GM18907 (cell line): ENCODE data around the gene LBX2.

Experiments used
- ATAC-seq: cut with Tn5 transposase; IDR thresholded peaks from one replicate; pipeline ENCODE4 v1.9.1; 2021; ENCODE audit warnings: mild to moderate bottlenecking, moderate library complexity; ENCODE audit not compliant: unreplicated experiment

The LBX2 gene

DNA sequence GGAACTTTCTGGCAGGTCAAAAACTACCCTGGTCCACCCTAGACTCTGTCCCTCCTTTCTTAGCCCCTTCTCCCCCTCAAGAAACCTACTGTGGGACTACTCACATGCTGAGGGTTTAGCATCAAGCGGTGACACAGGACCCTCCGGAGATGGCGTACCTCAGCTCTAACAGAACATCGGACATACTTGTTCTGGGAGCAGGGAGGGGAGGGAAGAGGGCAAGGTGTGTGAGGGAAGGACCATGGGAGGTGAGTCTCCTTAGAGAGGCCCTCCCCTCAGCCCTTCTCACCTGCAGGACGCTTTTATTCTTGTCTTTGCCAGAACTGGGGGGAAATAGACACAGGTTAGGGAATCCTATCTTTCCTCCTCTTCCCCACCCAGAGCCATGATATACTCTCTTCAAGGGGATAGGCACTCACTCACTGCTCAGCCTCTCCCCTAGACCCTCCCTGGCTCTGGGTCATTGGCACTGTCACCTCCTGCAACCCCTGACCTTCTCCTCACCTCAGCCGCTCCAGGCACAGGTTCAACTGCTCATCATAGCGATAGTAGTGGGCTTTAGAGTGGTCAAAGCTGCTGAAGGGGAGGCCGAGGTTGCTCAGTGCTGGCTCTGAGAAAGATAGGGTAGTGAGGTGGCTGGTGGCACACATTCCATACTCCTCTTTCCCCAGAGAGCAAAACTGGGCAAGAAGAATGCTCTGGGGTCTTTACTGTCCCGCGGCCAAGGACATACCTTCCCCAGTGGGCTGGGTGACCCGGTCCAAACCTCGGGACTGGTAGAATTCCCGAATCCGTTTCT lies 6.2 kb upstream of the LBX2 start:
- ATAC-seq: no peak

DNA sequence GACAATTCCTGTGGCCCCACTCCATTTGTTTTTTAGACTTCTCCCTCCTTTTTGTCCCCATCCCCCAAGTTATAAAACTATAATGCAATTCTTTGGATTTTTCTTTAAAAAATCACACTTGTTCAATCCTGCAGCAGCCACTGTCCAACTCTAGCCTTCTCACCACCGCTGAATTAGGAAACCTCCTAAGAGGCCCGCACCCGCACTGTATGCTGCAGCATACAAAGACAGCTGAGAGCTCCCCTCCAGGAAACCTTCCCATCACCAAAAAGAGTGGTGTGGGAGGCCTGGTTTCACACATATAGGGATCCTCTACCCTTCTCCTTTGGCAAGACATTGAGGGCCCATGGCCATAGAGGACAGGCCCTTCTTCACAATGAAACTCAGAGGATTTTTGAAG lies 5.2 kb upstream of the LBX2 start:
- no peak for ATAC-seq

DNA sequence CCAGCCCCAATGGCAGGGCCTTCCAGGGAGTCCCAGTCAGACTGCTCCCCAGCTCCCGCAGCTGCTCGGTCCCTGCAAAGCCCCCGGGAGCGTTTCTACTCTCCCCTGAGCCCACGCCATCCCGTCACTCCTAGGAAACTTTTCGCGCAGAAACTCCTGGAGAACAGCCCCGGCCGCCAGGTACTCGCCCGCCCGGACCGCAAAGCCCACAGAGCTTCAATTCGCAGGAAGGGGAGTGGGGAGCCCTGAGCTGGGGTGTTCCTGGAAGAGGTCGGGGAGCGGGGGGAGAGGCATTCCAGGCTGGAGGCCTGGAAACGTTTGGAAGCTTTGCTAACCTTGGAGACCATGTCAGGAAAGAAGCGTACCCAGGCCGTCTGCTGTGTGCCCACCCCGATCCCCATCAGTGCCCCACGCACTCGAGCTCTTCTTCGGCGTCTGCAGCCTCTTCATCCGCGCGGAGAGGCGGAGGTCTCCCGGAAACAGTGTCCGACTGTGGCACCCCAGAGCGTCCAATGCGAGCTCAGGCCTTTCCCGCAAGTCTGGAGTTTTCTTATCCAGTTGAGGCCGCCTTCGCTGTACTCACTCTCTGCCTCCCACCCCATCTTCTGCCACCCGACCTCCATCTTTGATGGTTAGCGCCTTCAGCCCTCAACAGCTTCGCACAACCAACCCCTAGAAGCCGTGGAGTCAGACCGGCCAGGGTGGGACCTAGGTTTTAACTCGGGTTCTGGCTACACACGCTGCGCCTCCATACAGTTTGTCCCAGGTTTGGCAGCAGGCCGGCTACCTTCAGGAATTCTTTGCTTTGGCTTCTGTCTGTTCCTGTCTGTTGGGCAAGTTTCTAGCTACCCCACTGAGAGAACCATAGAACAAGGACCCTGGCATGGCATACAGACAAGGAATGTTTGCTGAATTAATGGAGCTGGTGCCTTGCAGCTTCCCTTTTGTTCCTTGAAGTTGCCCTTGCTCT lies 4.4 kb upstream of the LBX2 start:
- no peak for ATAC-seq

DNA sequence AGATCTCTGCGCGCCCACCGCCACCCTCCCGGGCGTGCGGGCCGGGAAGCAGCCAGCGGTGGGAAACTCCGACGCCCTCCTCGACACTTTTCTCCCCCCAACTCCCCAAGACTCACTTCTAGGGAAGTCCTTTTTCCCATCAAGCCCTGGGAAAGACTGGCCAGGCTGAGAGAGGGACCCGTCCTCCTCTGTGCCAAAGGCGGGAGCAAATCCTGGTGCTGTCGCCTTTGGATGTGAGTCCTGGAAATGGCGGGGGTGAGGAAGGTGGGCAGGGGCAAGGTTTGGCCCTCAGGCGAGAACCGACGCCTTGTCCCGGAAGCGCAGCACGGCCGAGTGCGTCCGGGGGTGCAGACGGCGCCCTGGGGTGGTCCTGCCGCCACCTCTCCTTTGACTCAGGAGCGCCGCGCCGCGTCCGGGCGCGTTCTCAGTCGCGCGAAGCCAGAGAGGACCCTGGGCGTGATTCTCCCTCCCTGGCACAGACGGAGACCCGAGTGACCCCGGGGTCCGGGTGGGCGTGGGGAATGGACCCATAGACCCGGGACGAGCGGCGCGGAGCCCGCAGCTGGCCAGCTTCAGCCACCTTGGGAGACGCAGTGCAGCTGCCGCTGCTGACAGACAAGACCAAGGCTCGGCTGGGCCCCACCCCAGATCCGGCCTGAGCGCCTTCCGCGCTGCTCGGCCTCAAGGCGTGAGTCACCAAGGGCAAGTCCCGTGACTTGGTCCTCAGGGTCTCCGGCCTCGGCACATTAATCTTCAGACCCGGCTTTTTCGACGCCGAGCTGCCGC lies 3.5 kb upstream of the LBX2 start:
- ATAC-seq: peak; percentile 38

DNA sequence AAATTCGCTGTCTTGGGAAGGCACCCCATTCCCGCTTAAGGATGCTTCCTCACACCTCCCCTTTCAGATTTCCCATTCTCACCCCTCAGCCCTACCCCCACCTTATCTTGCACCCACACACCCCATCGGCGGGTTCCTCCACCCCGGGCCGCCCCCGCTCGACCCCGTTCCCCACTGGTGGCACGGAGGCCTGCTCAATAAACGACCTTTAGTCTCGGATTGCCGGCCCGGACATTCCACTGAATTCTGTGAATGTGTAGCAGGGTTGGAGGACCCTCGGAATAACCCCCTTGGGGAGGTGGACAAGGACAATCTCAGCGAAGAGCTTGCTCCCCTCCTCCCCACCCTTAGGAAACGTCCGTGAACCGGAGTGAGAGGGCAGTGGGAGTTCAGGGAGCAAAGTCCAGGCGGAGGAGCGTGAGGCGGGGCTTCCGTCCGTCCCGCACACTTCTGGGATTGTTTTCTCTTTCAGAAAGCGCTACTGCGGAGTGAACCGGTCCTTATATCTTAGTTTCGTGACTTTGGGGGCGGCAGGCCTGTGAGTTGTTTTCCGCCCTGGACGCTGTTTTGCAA lies 2.8 kb upstream of the LBX2 start:
- ATAC-seq: no peak

DNA sequence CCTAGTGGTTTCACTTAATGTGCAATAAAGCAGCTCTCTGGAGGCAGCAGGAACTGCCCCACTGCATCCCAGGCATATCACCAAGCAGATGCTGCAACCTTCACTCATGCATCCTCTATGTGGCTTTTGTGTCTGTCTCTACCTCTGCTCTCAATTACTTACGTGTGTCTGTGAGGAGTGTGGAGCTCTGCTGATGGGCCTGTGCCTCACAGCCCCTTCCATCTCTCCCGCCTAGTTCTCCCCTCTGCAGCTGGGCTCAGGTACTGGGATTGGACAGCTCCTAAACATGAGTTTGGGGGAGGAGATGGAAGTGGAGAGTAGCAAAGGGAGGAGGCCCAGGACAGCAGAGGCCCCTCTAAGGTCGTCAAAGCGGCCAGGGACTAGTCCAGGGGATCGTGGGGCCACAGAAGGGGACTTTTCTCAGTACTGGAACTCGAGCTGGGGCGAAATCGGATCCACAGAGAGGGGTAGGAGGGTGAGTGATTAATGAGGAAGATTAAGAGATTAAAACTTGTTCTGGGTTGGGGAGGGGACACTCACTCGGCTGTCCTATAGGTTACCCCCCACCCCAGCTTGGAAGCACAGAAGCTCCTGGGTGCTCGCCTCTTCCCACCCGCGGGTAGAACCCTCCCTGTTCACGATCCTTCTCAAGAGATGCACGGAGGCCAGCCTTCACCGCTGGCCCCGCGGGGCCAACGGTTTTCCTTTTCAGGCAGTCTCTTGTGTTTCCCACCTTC lies 2.1 kb upstream of the LBX2 start:
- ATAC-seq: no peak

DNA sequence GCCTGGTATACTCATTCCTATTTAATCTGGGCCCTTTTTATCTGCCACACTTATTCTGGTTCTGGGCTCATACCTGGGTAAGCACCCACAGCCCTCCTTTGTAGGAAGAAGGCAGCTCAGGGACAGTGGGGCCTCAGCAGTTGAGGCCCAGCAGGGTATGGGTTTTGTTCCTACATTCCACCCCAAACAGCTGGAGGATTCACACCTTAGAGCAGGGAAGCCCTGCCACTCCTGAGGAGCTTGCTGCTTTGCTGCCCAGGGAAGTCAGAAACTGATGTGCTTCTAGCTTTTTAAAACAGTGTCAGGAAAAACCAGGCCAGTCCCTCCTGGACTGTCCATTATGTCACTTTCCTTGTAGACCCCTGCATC lies 1.2 kb upstream of the LBX2 start:
- no peak for ATAC-seq

DNA sequence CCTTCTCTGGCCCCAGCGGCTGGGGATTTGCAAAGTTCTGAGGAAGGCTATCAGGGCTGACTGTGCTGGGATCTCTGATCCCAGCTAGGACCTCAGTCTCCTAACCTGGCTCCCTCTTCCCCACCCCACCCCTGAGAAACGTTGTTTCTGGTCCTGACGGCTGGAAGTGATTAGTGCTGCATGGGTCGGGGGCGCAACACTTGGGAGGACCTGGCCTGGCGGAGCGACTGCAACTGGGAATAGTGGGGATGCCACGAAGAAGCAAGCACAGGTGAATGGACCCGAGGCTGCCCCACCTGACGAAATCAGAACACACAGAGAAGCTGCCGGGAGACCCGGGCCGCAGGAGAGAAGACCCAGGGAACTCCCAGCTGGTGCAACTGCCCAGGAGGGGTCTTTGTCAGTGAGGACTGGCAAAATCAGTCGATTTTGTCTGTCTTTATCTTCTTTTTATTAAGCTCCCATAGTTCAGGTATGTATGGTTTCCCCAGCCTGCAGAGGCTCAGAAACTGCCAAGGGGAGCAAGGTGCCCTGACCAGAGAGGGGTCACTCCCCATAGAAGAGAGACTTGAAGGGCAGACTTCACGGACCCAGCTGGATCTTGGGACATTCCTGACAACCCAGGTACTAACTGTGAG lies 656 bp upstream of the LBX2 start:
- no peak for ATAC-seq

DNA sequence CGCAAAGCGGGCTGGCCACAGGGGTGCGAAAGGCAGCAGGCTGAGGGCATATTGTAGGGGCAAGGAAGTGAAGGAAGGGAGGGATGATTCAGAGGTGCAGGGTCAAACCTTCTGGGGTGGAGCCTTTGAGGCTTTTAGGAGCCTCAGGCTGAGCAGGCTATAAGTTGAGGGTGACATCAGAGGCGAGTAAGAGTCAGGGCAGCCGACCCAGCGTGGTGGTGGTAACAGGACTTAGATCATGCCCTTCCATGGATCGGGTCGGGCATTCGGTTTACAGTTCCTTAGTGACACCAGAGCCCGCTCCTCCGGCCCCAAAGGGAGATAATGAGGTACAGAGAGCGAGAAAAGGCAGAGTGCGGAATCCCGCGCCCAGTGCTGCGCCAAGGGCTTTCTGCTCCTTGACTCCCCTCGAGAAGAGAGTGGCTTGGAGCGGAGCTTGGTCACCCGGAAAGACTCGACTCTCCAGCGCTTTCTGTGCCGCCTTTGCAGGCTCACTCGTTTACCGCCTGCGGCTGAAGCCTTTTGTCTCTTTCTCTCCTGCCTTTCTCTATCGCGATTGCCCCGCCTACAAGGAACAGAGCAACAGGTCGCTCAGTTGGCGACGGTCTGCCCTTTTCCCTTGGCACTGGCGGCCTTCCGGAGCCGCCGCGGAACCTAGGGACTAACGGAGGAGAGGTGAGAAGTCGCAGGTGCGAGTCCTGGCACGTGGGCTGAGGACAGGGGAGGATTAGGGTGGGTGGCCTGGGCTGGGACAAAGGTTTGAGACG lies 720 bp downstream of the LBX2 start:
- ATAC-seq: no peak

DNA sequence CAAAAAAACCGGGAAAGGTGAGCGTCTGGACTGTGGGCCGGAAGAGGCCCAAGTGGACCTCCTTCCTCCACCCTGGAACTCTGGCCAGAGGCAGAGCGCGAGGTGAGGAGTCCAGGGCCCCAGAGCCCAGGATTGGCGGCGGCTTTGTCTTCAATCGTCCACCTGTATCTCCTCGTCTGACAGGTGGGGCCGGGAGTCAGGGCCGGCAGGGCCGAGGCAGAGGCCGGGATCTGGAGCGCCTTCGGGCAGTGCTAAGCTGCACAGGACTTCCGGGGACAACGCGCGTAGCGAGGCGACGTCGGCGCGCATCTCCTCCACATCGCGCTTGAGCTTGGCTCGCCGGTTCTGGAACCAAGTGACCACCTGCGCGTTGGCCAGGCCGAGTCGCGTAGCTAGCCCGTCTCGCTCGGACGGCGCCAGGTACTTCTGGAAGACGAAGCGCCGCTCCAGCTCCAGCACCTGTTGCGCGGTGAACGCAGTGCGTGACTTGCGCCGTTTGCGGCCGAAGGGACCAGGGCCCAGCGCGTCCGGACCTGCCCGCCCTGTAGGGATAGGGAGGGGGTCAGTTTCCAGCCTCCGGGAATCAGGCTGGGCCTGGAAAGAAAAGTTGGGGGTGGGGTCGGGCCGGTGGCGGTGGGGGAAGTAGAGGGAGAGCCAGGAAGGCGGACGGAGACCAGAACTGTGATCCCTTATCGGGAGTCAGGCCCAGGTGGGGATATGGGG lies 1.5 kb downstream of the LBX2 start:
- no peak for ATAC-seq

DNA sequence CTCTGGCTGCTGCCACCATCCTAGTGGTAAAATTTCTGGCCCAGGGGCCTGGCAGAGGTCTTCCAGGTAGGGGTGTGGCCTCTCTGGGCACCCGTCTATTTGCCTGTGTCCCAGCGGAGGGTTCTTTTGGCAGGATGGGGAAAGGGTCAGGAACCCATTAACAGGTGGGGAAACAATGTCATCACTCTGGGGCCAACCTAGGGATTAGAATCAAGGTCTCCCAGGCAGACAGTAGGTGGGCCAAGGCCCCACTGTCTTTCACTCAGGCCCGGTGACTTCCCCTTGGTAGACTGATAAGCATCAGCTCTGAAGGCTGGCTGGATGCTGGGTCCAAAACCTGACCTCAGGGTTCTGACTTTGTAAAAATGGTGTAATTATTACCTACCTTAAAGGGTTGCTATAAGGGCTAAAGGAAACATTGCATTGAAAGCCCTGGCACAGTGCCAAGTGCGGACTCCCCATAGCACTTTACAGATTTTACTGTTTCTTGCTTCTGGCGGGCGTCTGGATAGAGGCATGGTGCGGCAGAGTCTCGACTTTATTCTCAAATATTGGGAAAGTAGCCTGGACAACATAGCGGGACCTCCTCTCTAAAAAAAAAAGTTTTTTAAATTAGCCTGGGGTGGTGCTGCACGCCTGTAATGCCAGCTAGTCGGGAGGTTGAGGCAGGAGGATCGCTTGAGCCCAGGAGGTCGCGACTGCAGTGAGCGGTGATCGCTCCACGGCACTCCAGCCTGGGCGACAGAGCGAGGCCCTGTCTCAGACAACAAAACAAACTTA lies 2.2 kb downstream of the LBX2 start:
- ATAC-seq: no peak

DNA sequence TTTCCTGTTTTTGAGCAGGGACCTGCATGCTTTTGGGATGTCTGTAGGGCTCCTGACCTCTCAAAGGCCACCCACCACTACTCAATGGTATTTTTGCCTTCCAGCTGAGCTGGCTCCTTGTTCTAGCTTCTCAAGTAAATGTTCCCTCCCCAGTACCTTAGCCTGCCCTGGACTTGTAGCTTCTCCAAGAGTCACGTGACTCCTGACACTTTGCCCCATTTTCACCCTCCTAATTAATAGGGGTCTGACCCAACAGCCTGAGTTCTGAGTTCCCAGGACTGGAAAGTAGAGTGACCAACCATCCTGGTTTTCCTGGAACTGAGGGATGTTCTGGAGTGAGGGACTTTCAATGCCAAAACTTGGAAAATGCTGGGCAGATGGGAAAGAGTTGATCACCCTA lies 4.0 kb downstream of the LBX2 start:
- ATAC-seq: no peak

DNA sequence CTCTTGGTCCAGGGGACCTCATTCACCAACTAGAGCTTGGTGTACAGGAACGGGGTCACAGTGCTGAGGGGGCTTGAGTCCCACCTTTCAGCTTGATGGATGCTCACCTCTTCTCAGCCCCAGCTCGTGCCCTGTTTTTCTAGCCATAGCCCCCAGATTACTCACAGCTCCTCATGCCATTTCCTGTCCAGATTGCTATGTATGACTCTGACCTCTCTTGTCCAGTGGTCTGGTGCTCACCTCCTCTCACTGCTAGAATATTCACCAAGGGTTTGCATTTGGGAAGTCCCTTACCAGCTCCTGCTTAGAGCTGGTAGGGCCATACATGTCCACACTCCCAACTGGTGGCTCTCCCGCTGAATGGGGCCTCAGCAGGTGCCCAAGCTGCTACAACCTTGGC lies 5.9 kb downstream of the LBX2 start:
- no peak for ATAC-seq

DNA sequence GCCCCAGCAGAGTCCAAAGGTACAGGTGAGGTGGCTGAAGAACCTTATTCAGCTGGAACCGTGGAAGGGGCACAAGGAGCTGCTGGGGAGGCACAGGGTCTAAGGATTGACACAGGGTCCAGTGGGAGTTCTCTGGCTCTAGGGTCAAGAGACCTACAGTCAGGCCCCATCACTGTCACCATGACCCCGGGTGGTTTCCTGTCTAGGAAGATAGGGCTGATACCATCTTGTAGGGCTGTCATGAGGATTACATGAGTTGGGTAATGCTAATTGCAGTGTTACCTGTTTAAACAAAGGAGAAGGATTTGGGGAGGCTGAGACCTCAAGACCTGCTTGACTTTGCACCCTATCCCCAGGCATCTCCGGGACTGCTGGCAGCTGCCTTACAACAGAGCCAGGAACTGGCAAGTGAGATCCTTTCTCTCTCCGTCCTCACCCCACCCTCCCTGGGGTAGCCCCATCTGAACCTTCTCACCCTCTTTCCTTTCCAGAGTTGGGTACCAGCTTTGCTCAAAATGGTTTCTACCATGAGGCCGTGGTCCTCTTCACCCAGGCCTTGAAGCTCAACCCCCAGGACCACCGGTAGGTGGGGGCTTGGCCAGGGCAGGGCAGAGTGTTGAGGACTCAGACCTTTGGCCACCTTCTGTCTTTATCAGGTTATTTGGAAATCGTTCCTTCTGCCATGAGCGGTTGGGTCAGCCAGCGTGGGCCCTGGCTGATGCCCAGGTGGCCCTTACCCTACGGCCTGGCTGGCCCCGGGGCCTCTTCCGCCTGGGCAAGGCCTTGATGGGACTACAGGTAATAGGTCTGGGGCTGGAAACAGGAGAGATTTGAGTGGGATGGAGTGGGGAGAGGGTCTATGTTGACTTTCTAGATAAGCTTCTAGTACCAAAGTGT lies 7.5 kb downstream of the LBX2 start:
- no peak for ATAC-seq

DNA sequence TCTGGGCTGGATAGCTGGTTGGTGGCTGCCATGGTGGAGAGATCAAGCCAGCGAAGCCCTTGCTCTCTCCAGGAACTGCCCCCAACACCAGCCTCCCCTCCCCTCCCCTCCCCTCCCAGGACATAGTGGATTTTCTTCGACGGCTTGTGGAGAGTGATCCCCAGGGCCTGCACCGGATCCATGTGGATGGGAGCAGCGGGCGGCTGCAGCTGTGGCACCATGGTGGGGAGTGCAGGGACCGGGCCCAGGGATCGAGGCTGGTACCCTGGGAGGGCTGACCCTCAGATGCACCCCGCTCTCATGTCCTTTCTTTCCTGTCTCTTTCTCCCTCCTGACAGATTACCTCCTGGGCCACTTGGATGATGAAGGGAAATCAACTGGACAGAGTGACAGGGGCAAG lies 9.5 kb downstream of the LBX2 start:
- no peak for ATAC-seq

DNA sequence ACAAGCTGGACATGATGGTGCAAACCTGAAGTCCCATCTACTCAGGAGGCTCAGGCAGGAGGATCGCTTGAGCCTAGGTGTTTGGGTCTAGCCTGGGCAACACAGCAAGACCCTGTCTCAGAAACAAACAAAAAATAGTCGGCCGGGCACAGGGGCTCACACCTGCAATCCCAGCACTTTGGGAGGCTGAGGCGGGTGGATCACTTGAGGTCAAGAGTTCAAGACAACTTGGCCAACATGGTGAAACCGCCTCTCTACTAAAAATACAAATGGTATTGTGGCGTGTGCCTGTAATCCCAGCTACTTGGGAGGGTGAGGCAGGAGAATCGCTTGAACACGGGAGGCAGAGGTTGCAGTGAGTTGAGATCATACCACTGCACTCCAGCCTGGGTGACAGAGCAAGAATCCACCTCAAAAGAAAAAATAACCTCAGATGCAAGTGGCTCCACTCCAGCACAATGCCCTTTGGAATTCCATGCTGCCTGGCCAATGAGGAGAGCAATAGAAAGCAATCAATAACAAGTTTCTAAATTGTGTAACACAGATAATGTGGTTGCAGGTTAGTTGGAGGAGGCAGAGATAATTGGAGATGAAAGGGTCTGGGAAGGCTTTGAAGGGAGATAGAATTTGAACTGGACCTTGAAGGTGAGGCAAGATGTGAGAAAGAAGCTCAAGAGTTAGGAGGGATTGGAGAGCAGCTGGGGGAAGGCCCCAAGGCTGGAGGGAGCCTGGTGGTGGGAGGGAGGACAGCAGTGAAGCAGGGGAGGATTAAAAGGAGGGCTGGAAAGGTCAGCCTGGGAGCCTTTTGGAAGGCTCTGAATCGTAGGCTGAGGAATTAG lies 10.5 kb downstream of the LBX2 start:
- ATAC-seq: no peak
